Activated CD4-positive, alpha-beta T cell treated with anti-CD3 and anti-CD28 coated beads, Interleukin-2, amount 50 U/mL, for 16 hours (primary cell): Measurements from ENCODE around the gene GPC6.
A peak's percentile ranks its signal among the peaks of the same experiment; 100 is the strongest.

Experiments
- DNase-seq: peaks from one replicate; pipeline ENCODE4 v3.0.0-alpha.2; 2020

Gene GPC6

GRCh38 chr13:94233401-94233800 lies 1006.8 kb downstream of the GPC6 start:
- no peak for DNase-seq

GRCh38 chr13:94233837-94234236 lies 1007.2 kb downstream of the GPC6 start:
- no peak for DNase-seq

DNA sequence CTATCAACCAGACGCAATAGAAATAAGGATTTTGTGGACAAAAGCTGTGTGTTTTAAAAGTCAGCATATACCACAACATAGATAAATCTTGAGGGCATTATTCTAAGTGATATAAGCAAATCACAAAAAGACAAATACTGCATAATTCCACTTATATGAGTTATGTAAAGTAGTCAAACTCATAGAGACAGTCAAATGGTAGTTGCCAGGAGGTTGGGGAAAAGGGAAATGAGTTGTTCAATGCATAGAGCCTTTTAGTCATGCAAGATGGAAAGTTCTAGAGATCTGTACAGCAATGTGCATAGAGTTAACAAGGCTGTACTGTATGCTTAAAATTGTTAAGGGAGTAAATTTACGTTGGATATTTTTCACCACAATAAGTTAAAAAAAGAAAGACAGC lies 1008.1 kb downstream of the GPC6 start:
- DNase-seq = no peak

DNA sequence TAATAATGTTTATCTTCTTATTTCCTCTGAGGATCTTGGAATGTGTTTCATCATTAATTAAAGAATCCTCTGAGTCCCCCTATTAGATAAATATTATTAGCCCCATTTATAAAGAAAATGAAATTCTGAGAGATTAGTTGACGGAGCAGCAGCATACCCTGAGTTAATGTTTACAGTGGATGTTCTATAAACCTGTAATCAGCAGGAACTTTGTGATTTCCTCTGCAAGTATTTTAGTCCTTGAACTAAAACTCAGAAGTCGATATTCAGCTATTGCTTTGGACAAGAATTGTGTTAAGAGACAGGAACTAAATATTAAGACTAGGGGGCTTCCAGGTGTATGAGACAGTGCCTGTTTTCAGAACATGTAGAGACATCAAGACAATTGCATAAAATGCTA lies 1009.5 kb downstream of the GPC6 start:
- DNase-seq = no peak

DNA sequence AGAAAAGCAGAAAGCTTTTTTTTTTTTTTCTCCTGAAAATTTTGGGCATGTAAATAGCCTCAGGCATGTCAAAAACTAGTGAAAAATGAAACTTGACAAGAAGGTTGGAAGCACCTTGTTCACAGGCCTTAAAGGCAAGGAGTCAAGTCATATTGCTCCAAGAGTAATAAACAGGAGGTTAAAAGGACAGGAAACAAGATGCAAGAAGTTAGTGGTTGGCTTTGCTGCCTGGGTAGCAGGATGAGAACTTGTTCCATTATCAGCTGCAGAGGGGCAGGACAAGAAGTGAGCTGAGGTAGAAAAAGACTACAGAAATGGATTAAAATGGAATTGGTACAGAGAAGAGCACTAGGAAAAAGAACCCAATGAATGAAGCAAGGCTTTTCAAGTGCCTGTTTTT lies 1010.3 kb downstream of the GPC6 start:
- DNase-seq = peak; percentile 31

DNA sequence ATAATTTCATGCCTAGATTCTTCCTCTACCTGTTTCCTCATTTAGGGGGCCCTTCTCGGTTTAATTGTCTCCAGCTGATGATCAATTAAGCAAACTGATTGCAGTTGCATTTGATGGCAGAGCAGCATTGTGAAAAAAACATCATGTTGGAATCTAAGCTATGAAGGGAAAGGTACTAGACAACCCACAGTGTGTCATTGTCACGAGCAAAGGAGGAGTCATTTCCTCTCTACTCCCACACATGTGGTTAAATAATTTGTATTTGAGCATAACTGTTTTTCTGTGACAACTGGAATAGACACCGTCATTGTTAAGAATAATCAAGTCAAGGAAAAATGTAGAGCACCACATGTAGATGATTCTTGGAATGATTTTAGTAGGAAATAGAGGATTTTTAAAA lies 1012.5 kb downstream of the GPC6 start:
- peak; percentile 39 for DNase-seq

GRCh38 chr13:94242554-94242953 lies 1015.9 kb downstream of the GPC6 start:
- DNase-seq = no peak

DNA sequence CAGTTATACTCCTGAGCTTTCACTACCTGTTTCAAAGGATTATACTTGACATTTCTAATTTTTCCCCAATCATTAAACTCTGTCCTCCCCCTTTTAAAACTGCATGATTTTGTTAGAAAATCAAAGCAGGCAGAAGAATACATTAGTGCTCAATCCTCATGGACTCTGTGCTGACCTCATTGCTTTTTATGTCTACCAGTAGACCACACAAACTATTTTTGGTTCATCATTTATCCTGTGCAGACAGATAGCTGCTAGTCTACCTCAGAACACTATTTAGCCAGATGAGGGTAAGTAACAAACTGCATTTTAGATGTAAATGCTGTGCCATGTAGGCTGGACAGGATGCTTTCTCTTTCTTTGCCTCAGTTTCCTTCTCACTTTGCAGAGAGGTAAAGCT lies 1016.9 kb downstream of the GPC6 start:
- no peak for DNase-seq

DNA sequence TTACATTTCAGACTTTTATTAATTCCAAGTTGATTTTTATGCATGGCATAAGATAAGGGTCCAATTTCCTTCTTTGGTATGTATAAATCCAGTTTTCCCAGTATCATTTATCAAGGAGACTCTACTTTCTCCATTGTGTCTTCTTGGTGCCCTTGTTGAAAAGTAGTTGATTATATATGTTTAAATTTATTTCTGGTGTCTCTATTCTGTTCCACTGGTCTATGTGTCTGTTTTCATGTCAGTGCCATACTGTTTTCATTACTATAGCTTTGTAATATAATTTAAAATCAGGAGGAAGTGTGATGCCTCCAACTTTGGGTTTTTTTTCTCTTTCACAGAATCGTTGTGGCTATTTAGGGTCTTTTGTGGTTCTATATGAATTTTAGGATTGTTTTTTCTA lies 1019.9 kb downstream of the GPC6 start:
- no peak for DNase-seq

DNA sequence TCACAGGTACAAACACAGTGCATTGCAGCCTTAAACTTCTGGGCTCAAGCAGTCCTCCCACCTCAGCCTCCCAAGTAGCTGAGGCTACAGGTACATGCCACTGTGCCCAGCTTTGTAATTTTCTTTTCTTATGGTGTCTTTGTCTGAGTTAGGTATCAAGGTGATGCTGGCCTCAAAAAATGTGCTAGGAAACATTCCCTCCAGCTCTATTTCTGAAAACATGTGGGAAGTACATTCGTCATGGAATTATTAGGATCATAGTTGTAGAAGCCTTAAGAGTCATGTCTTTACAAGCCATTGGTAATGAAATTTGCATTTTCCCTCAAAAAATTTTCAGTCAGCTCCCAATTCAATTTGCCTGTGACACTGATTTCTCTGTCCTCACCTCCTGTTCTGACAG lies 1021.3 kb downstream of the GPC6 start:
- no peak for DNase-seq

GRCh38 chr13:94248454-94249228 lies 1022.0 kb downstream of the GPC6 start:
- no peak for DNase-seq

DNA sequence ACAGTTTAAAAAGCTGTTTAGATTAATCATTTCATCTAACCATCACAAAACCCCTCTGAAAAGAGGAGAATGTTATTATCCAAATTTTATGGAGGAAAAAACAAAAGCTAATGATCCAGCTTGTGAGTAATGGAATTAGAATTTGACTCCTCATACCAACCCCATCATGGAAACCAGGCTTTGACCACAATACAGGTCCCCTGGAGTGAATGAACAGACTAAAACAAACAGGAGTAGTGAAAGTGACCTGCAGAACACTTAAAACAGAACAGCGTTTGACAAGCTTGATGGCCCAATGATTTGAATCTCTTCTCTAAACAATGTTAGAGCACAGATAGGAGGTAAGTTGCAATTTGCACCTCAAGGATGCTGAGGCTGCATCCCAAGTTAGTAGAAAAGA lies 1022.9 kb downstream of the GPC6 start:
- no peak for DNase-seq

DNA sequence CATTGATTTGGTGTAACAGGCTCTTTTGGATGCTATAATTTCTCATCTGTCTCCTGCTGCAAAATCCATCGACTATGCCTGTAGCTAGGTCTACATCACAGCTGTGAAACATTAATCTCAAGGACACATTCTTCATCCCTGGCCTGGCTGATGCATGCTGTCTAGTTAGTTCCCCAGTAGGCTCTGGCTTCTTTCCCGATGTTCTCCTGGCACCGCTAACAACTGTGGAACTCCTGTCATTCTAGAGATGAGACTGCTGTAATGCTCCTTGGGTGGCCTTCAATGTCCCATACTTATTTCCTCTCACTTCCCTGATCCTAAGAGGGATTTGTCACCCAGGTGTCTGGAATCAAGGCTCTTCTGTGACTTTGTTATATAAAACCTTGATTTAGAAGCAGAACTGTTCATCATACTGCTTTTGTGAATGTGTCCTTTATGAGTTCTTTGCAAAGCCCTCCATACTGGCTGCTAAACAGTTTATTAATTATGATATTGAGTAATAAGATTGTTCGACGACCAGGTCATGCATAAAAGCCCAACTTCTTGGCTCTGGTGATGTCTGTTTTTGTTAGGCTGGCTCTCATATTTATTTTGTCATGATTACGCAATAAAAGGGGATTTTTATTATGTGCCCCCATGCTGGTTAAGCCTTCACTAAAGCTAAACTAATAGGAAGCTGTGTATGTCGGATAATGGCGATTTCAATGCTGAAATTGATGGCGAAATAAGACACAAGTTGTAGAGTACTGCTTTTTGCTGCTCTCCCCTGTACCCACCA lies 1025.4 kb downstream of the GPC6 start:
- DNase-seq = no peak

- no peak for DNase-seq
These were observed 1028.1 kb downstream of the GPC6 start for GRCh38 chr13:94254737-94255136.

DNA sequence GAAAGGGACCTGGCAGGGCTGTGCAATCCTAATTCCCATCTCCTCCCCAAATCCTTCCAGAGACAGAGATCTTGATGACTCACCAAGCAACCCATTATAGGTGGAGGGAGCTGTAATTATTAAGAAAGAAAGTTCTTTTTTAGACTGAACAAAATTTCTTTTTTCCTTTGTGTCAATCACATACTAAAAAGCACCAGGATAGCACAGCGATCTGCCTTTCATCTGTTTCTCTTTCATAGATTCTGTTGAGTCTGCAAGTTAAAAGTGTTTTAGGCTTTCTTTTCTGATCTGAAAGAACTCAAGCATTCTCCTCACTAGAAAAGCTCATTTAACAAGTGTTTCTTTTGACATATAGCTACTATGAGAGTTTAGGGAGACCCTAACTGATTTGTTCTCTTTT lies 1030.1 kb downstream of the GPC6 start:
- no peak for DNase-seq

DNA sequence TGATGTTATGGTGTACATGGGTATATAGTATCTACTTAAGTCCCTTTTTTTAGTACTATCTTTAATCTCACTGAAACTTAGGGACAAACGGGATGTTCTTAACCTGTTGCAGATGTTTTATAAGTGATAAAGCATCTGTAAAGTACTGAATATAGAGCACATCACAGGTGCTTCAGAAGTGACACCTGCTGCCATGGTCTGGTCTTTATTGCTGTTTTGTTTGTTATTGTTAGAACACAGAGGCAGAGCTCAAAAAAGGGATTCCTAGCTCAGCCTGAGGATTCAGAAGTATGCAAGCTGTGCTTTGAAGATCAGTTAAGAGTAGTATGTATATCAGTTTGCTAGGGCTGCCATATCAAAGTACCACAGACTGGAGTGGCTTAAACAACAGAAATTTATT lies 1033.4 kb downstream of the GPC6 start:
- no peak for DNase-seq

- no peak for DNase-seq
These were observed 1034.6 kb downstream of the GPC6 start for GRCh38 chr13:94261163-94261562.

DNA sequence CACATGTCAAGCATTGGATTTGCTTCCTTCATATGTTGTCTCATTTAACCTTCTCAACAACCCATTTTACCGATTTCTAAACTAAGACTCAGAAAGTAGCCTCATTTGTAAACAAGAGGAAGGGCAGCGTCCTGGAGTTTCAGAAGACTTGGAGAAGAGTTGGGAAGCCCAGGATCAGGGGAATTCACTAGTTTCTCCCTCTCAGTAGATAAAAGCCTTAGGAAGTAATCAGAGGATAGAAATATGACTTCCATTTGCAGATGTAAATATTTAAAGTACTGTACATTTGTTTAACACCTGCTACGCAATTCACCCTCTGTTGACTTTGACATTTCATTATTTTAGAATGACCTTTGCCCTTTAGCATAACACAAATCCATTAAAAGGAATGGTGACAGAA lies 1036.4 kb downstream of the GPC6 start:
- no peak for DNase-seq

- DNase-seq = no peak
These were observed 1041.2 kb downstream of the GPC6 start for GRCh38 chr13:94267581-94268366.

DNA sequence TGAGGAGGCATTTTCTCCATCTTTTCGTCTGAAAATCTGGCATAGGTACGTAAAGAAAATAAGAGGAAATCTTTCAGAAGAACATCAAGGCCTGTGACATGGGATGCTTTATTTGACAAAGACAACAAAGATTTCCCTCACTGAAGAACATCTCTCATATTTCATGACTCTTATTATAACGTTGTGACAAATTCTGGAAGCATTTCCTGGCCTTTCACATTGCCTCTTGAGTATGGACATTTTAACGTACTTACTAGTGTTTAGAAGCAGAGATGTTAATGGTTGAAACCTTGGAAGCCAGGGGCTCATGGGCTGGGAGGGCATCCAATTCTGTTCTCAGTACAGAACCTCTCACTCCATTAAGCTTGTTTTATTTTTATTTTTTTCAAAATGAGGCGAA lies 1042.1 kb downstream of the GPC6 start:
- DNase-seq = no peak

DNA sequence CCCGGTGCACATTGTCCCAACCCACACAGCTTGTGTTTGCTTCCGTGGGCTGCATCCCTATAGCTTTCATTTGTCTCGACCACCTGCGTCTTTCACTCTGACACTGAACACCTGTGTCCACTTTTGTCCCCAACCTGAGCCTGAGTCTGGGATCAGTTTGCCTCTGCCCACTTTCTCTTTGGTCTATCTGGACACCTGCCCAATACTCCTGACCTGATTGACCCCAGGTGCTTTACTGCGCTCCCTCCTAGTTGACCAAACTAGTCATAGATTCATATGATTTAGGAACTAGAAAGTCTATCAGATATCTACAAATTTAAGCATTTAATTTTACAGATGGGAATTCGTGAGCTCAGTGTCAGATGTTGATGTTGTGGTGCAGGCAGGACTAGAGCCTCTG lies 1043.0 kb downstream of the GPC6 start:
- no peak for DNase-seq

GRCh38 chr13:94270556-94270955 lies 1043.9 kb downstream of the GPC6 start:
- no peak for DNase-seq

DNA sequence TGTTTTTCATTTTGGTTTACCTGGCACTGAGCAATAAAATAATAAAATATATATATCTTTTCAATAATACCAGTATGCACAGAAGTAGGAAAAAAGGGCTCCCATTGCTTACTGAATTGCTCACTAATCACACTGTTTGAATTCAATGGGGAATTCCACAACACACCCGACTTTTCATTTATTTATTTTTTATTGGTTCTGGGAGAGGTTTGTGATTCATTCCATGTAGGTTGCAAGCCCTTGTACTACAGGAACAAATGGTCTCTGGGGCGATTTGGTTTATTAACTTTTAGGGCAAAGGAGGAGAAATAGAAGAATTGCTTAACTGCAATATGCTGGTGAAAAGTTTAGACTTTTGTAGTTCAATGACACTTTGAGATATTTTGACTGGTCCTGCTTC lies 1045.4 kb downstream of the GPC6 start:
- DNase-seq = no peak

DNA sequence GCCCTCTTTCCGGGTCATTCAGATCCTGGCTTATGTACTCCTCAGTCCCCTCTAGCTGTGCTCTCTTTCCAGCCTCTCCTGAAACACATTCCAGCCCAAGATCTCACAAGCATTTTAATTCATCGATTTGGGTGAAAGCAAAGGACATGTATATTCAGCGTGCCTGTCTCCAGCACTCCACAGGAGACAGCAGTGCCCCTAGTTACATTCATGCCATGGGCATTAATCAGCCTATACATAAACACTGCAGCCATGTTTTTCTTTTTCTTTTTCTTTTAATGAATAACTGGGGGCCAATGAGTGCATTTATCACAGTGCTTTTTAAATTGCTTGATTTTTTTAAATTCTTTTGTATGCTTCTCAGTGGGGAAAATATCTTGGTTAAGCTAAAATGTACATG lies 1053.7 kb downstream of the GPC6 start:
- DNase-seq = no peak
